Activated T-cell treated with anti-CD3 and anti-CD28 coated beads, Interleukin-2, amount 50 U/mL, for 4 hours (primary cell): ENCODE results near the gene KATNAL2. TPM values are rescaled to one million over a fixed set of nuclear protein-coding genes. Genes with fewer than 3 reads are reported as not detected.
A peak's percentile ranks its signal among the peaks of the same experiment; 100 is the strongest.

Experiments used
- ATAC-seq, 2 donors: fragments of 200-7000 bp; cut with Tn5 transposase; one replicate each; pipeline ENCODE4 v1.10.0; 2021
- DNase-seq: peaks from one replicate; pipeline ENCODE4 v3.0.0-alpha.2; 2020
- H3K27me3 Mint-ChIP-seq: one replicate; pipeline ENCODE4 v1.8.0; 2021; ENCODE audit warnings: low read depth, mixed read lengths
- H3K36me3 Mint-ChIP-seq: one replicate; pipeline ENCODE4 v1.8.0; 2022; ENCODE audit warnings: mixed read lengths; ENCODE audit not compliant: insufficient read depth
- H3K4me1 Mint-ChIP-seq: one replicate; pipeline ENCODE4 v1.8.0; 2021; ENCODE audit warnings: low read depth, mixed read lengths
- H3K4me3 Mint-ChIP-seq: one replicate; pipeline ENCODE4 v1.8.0; 2021; ENCODE audit warnings: mild to moderate bottlenecking, moderate library complexity, mixed read lengths
- H3K9me3 Mint-ChIP-seq: one replicate; pipeline ENCODE4 v1.8.0; 2021; ENCODE audit warnings: mixed read lengths
- total RNA-seq, 3 donors: library from RNA; stranded (reverse); gene quantifications; one replicate each; pipeline ENCODE4 v1.2.1, GENCODE V29; 2021

Gene KATNAL2
- 1 to 10 TPM in 1 of 3 donors, under 1 TPM in 2; 0.54 to 1.0 (median 0.61) TPM for total RNA-seq

DNA sequence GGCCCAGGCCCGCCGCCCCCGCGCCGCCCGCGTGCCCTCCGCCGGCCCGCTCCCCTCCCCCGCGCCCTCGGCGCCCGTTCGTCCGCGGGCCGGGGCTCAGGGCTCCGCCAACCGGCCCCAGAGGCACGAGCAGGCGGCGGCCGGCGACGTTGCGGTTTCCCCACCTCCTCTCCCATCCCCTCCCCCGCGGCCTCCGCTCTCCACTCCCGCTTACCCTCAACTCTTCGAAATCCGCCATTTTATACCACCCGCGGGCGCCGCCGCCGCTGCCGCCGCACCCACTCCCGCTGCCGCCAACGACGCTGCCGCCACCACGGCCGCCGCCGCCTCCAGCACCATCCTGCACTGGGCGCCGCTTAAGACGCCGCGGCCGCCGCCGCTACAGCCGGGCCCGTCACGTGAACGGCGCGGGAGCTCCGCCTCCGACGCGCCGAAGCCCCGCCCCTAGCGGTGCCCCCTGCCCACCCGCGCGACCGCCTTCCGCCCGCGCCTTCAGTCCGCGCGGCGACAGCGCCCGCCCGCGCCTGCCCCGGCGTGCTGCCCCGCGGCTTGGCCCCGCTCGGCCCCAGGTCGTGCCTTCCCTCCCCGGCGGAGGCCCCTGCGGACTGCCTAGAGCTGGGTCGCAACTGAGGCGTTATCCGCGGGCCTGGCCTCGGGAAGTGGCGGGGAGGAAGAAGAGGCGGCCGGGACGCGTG is at the start of gene KATNAL2, which contains the start of gene PIAS2:
KATNAL2 (plus strand) TSS at position 495 of the 695 bp plus-strand sequence. CDS start 29,271 bp downstream, outside the sequence.
PIAS2 (minus strand) TSS at position 400 of the 695 bp plus-strand sequence; CDS start at position 238, 162 bp downstream.
- Mint-ChIP-seq H3K4me3 (peak within 1 kb of the TSS; percentile 86), H3K27me3 (no peaks in the 10 kb centered on the region), H3K36me3 (no peaks in the 10 kb centered on the region), H3K9me3 (no peaks in the 10 kb centered on the region), H3K4me1 (peaks cover 43% of the 10 kb centered on the region)
- DNase-seq: peak; percentile 69
- peak; percentile 89 for ATAC-seq

DNA sequence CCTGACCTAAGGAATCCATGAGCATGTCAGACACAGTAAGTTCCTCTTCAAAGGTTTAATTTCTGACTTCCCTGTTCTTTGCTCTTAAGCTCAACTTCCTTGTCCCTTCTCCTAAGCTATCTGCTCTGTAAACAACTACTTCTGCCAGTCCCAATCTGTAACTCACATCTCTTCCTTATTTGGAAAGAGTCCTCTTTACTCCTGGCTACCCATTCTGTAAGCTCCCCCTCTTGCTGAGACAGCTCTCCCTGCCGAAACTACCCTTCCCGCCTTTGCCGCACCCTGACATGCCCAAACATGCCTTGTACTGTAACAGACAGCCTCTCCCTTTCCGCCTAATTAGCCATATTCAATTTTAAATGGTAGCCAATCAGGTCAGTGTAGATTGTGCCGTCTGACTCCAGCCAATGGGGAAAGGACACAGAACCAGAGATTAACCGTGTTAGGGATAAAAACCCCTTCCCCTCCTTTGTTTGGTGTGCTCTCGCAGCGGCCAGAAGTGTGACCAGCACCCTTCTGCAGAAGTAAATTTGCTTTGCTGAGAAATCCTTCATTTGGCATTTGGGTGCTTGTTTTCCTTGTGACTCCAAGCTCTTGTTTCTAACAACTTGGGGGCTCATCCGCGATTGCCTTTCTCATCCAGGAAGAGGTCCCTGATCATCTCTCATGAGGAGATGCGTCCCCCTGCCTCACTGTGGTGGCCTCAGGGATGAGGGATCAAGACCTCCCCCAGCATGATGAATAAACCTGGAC is 49.1 kb upstream of the KATNAL2 start:
- ATAC-seq: no peak
- no peaks in the 10 kb centered on the region for H3K27me3 Mint-ChIP-seq
- no peak overlapping the region for H3K4me3 Mint-ChIP-seq
- peaks cover 32% of the 10 kb centered on the region for H3K36me3 Mint-ChIP-seq
- peaks cover 19% of the 10 kb centered on the region for H3K9me3 Mint-ChIP-seq
- DNase-seq: no peak
- H3K4me1 Mint-ChIP-seq: peaks cover 30% of the 10 kb centered on the region

GRCh38 chr18:46877329-46877987 is 39.9 kb upstream of the KATNAL2 start:
- ATAC-seq: no peak
- Mint-ChIP-seq H3K9me3 (peaks cover 31% of the 10 kb centered on the region), H3K4me1 (peaks cover 32% of the 10 kb centered on the region), H3K4me3 (no peak overlapping the region), H3K27me3 (no peaks in the 10 kb centered on the region), H3K36me3 (peaks cover 38% of the 10 kb centered on the region)
- no peak for DNase-seq

- peaks cover 22% of the 10 kb centered on the region for H3K36me3 Mint-ChIP-seq
- no peak for ATAC-seq
- no peaks in the 10 kb centered on the region for H3K27me3 Mint-ChIP-seq
- no peak overlapping the region for H3K4me3 Mint-ChIP-seq
- peaks cover 8% of the 10 kb centered on the region for H3K4me1 Mint-ChIP-seq
- no peak for DNase-seq
- peaks cover 10% of the 10 kb centered on the region for H3K9me3 Mint-ChIP-seq
Observed at GRCh38 chr18:46883180-46883579, 34.2 kb upstream of the KATNAL2 start.

DNA sequence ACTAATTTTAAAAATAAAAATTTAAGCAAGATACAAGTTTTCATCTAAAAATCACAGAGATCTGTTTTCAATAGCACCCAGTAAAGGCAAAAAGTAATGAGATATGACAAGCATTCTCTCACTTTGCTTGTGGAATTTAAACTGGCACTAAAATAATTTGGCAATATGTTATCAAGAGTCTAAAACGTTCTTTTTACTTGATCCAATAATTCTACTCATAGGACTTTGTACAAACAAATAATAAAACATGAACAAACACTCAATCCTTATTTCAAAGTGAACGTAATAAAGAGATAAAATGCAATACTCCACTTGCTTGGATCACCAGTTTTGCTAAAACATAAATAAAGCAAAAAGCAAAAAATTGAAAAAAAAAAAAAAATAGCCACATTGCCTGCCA is 30.5 kb upstream of the KATNAL2 start:
- Mint-ChIP-seq H3K4me1 (peaks cover 13% of the 10 kb centered on the region), H3K4me3 (no peak overlapping the region), H3K9me3 (peaks cover 16% of the 10 kb centered on the region), H3K27me3 (no peaks in the 10 kb centered on the region), H3K36me3 (peaks cover 32% of the 10 kb centered on the region)
- DNase-seq (no peak), ATAC-seq (no peak)

DNA sequence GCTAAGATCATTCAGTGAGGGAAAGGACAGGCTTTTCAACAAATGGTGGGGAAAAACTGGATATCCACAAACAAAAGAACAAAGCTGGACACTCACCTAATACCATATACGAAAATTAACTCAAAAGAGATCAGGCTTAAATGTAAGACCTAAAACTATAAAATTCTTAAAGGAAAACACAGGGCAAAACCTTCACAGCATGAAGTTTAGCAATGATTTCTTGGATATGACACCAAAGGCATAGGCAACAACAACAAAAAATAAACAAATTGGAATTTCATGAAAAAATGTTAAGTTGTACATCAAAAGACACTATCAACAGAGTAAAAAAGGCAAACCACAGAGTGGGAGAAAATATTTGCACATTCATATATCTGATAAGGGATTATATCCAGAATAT is 28.4 kb upstream of the KATNAL2 start:
- Mint-ChIP-seq H3K27me3 (no peaks in the 10 kb centered on the region), H3K4me3 (no peak overlapping the region), H3K36me3 (peaks cover 34% of the 10 kb centered on the region), H3K9me3 (peaks cover 16% of the 10 kb centered on the region), H3K4me1 (peaks cover 28% of the 10 kb centered on the region)
- DNase-seq (no peak), ATAC-seq (no peak)

DNA sequence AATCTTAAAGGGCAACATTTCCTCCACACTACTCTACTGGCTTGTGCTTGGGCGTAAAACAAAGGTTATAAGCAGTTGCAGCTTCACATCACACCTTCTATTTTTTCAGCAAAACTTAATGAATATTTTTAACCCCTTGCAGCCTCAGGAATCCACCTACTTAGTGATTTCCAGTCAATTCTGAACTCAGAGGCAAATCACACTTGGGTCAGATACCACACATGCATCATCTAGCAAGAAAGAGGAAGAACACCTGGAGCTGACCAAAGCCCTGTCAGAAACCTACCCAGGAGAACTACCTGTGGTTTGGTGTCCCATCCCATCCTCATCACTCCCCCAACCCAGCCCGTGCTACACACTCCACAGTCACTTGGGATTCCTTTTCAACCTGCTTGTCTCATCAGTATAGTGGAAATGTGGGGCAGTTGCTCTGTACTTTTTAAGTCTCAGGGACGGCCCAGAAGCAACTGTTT is 25.6 kb upstream of the KATNAL2 start:
- ATAC-seq (peak; percentile 23 to 43), DNase-seq (no peak)
- peaks cover 40% of the 10 kb centered on the region for H3K36me3 Mint-ChIP-seq

DNA sequence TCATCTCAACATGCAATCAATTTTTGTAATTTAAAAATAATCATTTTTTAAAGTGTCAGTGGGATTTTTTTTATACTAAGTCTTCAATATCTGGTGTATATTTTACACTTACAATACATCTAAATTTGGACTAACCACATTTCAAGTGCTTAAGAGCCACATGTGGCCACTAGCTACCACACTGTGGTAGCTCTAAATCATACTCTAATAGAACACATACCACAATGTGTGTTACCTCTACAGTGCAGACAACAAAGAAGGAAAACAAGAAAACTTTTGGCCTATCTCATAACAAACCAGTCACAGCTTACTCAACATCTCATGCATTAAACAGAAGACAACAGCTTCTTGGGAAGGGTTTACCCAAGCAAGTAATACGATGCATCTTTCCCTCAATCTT is 24.6 kb upstream of the KATNAL2 start:
- no peak for DNase-seq
- ATAC-seq: no peak
- peaks cover 34% of the 10 kb centered on the region for H3K4me1 Mint-ChIP-seq
- H3K4me3 Mint-ChIP-seq: no peak overlapping the region
- peaks cover 39% of the 10 kb centered on the region for H3K36me3 Mint-ChIP-seq
- H3K27me3 Mint-ChIP-seq: no peaks in the 10 kb centered on the region
- peaks cover 16% of the 10 kb centered on the region for H3K9me3 Mint-ChIP-seq

More for the DNA sequence above, 25.6 kb upstream of the KATNAL2 start:
- H3K4me3 Mint-ChIP-seq: no peak overlapping the region
- peaks cover 16% of the 10 kb centered on the region for H3K9me3 Mint-ChIP-seq
- no peaks in the 10 kb centered on the region for H3K27me3 Mint-ChIP-seq
- peaks cover 31% of the 10 kb centered on the region for H3K4me1 Mint-ChIP-seq

DNA sequence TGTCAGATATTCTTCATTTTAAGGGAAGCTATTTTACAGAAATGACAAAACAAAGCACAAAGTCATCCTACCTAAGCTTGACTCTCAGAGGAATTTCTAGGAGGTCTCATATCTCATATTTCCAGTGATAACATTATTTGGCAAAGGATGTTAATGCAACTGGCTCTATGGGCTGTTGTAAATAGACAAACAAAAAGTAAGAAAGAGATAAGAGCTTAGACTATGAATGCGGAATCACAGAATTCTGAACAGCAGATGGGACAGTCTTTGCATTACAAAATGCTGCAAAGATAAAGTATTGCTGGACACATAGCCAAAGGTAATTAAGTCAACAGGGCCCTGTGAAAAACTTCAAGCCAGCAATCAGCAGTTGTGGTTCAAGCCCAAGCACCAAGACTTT is 24.0 kb upstream of the KATNAL2 start:
- H3K4me3 Mint-ChIP-seq: no peak overlapping the region

GRCh38 chr18:46894124-46894523 is 23.3 kb upstream of the KATNAL2 start:
- H3K9me3 Mint-ChIP-seq: peaks cover 7% of the 10 kb centered on the region
- ATAC-seq (no peak), DNase-seq (no peak)
- H3K4me3 Mint-ChIP-seq: no peak overlapping the region
- H3K36me3 Mint-ChIP-seq: peaks cover 29% of the 10 kb centered on the region
- H3K27me3 Mint-ChIP-seq: no peaks in the 10 kb centered on the region
- peaks cover 35% of the 10 kb centered on the region for H3K4me1 Mint-ChIP-seq

More for the DNA sequence above, 24.0 kb upstream of the KATNAL2 start:
- H3K36me3 Mint-ChIP-seq: peaks cover 36% of the 10 kb centered on the region
- peaks cover 35% of the 10 kb centered on the region for H3K4me1 Mint-ChIP-seq
- no peak for DNase-seq
- peaks cover 15% of the 10 kb centered on the region for H3K9me3 Mint-ChIP-seq
- no peak for ATAC-seq
- H3K27me3 Mint-ChIP-seq: no peaks in the 10 kb centered on the region

- ATAC-seq (no peak), DNase-seq (no peak)
- H3K27me3 Mint-ChIP-seq: no peaks in the 10 kb centered on the region
- H3K4me1 Mint-ChIP-seq: peaks cover 11% of the 10 kb centered on the region
- peaks cover 23% of the 10 kb centered on the region for H3K36me3 Mint-ChIP-seq
- no peaks in the 10 kb centered on the region for H3K9me3 Mint-ChIP-seq
- H3K4me3 Mint-ChIP-seq: no peak overlapping the region
Observed at GRCh38 chr18:46899274-46899948, 18.0 kb upstream of the KATNAL2 start.

DNA sequence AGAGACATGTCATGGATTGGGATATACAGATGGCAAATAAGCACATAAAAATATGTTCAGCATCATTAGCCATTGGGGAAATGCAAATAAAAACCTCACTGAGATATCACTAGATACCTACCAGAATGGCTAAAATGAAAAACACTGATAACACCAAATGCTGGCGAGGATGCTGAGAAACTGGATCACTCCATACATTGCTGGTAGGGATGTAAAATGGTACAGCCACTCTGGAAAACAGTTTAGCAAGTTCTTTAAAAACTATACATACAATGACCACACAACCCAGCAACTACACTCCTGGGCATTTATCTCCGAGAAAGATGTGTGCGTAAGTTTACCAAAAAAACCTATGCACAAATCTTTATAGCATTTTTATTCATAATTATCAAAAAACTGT is 14.0 kb upstream of the KATNAL2 start:
- no peaks in the 10 kb centered on the region for H3K27me3 Mint-ChIP-seq

GRCh38 chr18:46909497-46909896 is 7.9 kb upstream of the KATNAL2 start:
- Mint-ChIP-seq H3K9me3 (no peaks in the 10 kb centered on the region), H3K4me3 (no peak overlapping the region), H3K36me3 (peaks cover 8% of the 10 kb centered on the region), H3K27me3 (no peaks in the 10 kb centered on the region), H3K4me1 (peaks cover 29% of the 10 kb centered on the region)
- ATAC-seq: no peak
- DNase-seq: no peak

More for the DNA sequence above, 14.0 kb upstream of the KATNAL2 start:
- no peaks in the 10 kb centered on the region for H3K9me3 Mint-ChIP-seq
- peaks cover 22% of the 10 kb centered on the region for H3K4me1 Mint-ChIP-seq
- DNase-seq: no peak
- no peak for ATAC-seq
- H3K36me3 Mint-ChIP-seq: peaks cover 22% of the 10 kb centered on the region
- no peak overlapping the region for H3K4me3 Mint-ChIP-seq

DNA sequence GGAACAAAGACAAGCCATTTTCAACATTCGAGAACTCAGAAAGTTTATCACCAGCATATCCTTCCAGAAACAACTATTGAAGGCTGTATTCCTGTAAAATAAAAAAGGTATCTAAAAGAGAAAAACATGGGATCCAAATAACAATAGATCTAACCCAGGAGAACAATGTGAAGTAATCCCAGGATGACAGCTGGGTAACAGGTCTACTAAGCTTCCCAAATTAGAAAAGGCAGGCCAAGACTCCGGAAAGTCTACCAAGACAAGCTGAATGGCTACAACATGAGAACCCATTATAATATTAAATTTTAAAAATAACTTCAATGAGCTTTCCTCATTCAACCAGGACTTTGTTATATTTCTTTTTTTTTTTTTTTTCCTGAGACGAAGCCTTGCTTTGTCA is 6.5 kb upstream of the KATNAL2 start:
- Mint-ChIP-seq H3K4me1 (peaks cover 36% of the 10 kb centered on the region), H3K9me3 (no peaks in the 10 kb centered on the region), H3K4me3 (no peak overlapping the region), H3K36me3 (peaks cover 8% of the 10 kb centered on the region), H3K27me3 (no peaks in the 10 kb centered on the region)
- ATAC-seq: no peak
- no peak for DNase-seq
